Measurements from ENCODE around the gene SYCE1.

SYCE1 gene

GRCh38 chr10:133515471-133515870, 49.9 kb downstream of the SYCE1 start:
- no peak overlapping the region for H3K4me3 ChIP-seq (ENCODE audit: low read length in 2 of 2)
- no peaks in the 10 kb centered on the region for H3K27me3 ChIP-seq (ENCODE audit: control insufficient read depth in 1 of 2, insufficient read depth in 2 of 2, low read length in 2 of 2)
- H3K36me3 ChIP-seq (ENCODE audit: control insufficient read depth in 2 of 2, insufficient read depth in 2 of 2, low read length in 2 of 2), result no peaks in the 10 kb centered on the region
- no peak overlapping the region for H3K9ac ChIP-seq (ENCODE audit: low read length in 2 of 2)
- H3K4me1 ChIP-seq (ENCODE audit: control insufficient read depth, insufficient read depth, low read length), result peaks cover 3% of the 10 kb centered on the region
- H3K9me3 ChIP-seq (ENCODE audit: control insufficient read depth in 2 of 2, low read length in 2 of 2), result no peaks in the 10 kb centered on the region
- H3K27ac ChIP-seq (ENCODE audit: low read length), result no peak overlapping the region

- H3K36me3 ChIP-seq (ENCODE audit: control insufficient read depth in 2 of 2, insufficient read depth in 2 of 2, low read length in 2 of 2), result peaks cover 0 to 2% of the 10 kb centered on the region in 2 donors
- no peaks in the 10 kb centered on the region for H3K27me3 ChIP-seq (ENCODE audit: control insufficient read depth in 1 of 2, insufficient read depth in 2 of 2, low read length in 2 of 2)
- peaks cover 3 to 6% of the 10 kb centered on the region in 2 donors for H3K9me3 ChIP-seq (ENCODE audit: control insufficient read depth in 2 of 2, low read length in 2 of 2)
- no peaks in the 10 kb centered on the region for H3K4me1 ChIP-seq (ENCODE audit: control insufficient read depth, insufficient read depth, low read length)
- no peak overlapping the region for H3K9ac ChIP-seq (ENCODE audit: low read length in 2 of 2)
- no peak overlapping the region for H3K4me3 ChIP-seq (ENCODE audit: low read length in 2 of 2)
- H3K27ac ChIP-seq (ENCODE audit: low read length), result no peak overlapping the region
These were observed 53.4 kb downstream of the SYCE1 start for GRCh38 chr10:133511907-133512528.

GRCh38 chr10:133511408-133511807, 54.0 kb downstream of the SYCE1 start:
- peaks cover 3 to 6% of the 10 kb centered on the region in 2 donors for H3K9me3 ChIP-seq (ENCODE audit: control insufficient read depth in 2 of 2, low read length in 2 of 2)
- no peak overlapping the region for H3K9ac ChIP-seq (ENCODE audit: low read length in 2 of 2)
- H3K4me3 ChIP-seq (ENCODE audit: low read length in 2 of 2), result no peak overlapping the region

GRCh38 chr10:133509700-133510099, 55.7 kb downstream of the SYCE1 start:
- H3K4me3 ChIP-seq (ENCODE audit: low read length in 2 of 2), result no peak overlapping the region
- peaks cover 0 to 2% of the 10 kb centered on the region in 2 donors for H3K36me3 ChIP-seq (ENCODE audit: control insufficient read depth in 2 of 2, insufficient read depth in 2 of 2, low read length in 2 of 2)
- no peaks in the 10 kb centered on the region for H3K4me1 ChIP-seq (ENCODE audit: control insufficient read depth, insufficient read depth, low read length)
- H3K27me3 ChIP-seq (ENCODE audit: control insufficient read depth in 1 of 2, insufficient read depth in 2 of 2, low read length in 2 of 2), result no peaks in the 10 kb centered on the region
- peaks cover 3 to 6% of the 10 kb centered on the region in 2 donors for H3K9me3 ChIP-seq (ENCODE audit: control insufficient read depth in 2 of 2, low read length in 2 of 2)
- H3K27ac ChIP-seq (ENCODE audit: low read length), result no peak overlapping the region
- no peak overlapping the region for H3K9ac ChIP-seq (ENCODE audit: low read length in 2 of 2)

More at GRCh38 chr10:133511408-133511807, 54.0 kb downstream of the SYCE1 start:
- no peaks in the 10 kb centered on the region for H3K27me3 ChIP-seq (ENCODE audit: control insufficient read depth in 1 of 2, insufficient read depth in 2 of 2, low read length in 2 of 2)
- H3K4me1 ChIP-seq (ENCODE audit: control insufficient read depth, insufficient read depth, low read length), result no peaks in the 10 kb centered on the region
- no peak overlapping the region for H3K27ac ChIP-seq (ENCODE audit: low read length)
- peaks cover 0 to 2% of the 10 kb centered on the region in 2 donors for H3K36me3 ChIP-seq (ENCODE audit: control insufficient read depth in 2 of 2, insufficient read depth in 2 of 2, low read length in 2 of 2)

Measured in stomach smooth muscle (tissue), 2 donors.